Stimulated activated CD4-positive, alpha-beta T cell treated with anti-CD3 and anti-CD28 coated beads, Interleukin-2, amount 100 ng/mL, for 24 hours (primary cell): Measurements from ENCODE around the gene PTPRG.

Source experiments
- DNase-seq, 2 donors: peaks; one replicate each; pipeline ENCODE4 v3.0.0-alpha.2; 2020

The PTPRG gene

GRCh38 chr3:62252438-62253157, 691.2 kb downstream of the PTPRG start:
- no peak for DNase-seq

GRCh38 chr3:62253971-62254370, 692.6 kb downstream of the PTPRG start:
- DNase-seq: no peak

GRCh38 chr3:62255758-62256157, 694.4 kb downstream of the PTPRG start:
- no peak for DNase-seq

GRCh38 chr3:62259924-62260323, 698.6 kb downstream of the PTPRG start:
- DNase-seq: no peak

GRCh38 chr3:62260655-62261054, 699.3 kb downstream of the PTPRG start:
- no peak for DNase-seq

- DNase-seq: no peak
Observed at GRCh38 chr3:62261121-62261520, 699.8 kb downstream of the PTPRG start.

- no peak for DNase-seq
Observed at GRCh38 chr3:62261736-62262135, 700.4 kb downstream of the PTPRG start.

- no peak for DNase-seq
Observed at GRCh38 chr3:62265528-62265927, 704.2 kb downstream of the PTPRG start.

- no peak for DNase-seq
Observed at GRCh38 chr3:62266668-62267283, 705.4 kb downstream of the PTPRG start.

GRCh38 chr3:62276658-62277180, 715.3 kb downstream of the PTPRG start:
- no peak for DNase-seq

- no peak for DNase-seq
Observed at GRCh38 chr3:62277450-62277849, 716.1 kb downstream of the PTPRG start.

- no peak for DNase-seq
Observed at GRCh38 chr3:62277986-62278385, 716.6 kb downstream of the PTPRG start.

GRCh38 chr3:62281726-62282125, 720.4 kb downstream of the PTPRG start:
- no peak for DNase-seq

- no peak for DNase-seq
Observed at GRCh38 chr3:62284442-62284841, 723.1 kb downstream of the PTPRG start.

GRCh38 chr3:62287392-62287927, 726.1 kb downstream of the PTPRG start:
- DNase-seq: no peak

GRCh38 chr3:62289922-62290321, 728.6 kb downstream of the PTPRG start:
- no peak for DNase-seq

GRCh38 chr3:62293051-62293780, 731.8 kb downstream of the PTPRG start:
- DNase-seq: no peak

- DNase-seq: no peak
Observed at GRCh38 chr3:62295571-62295970, 734.2 kb downstream of the PTPRG start.

GRCh38 chr3:62300617-62301016, 739.2 kb downstream of the PTPRG start:
- no peak for DNase-seq

- DNase-seq: no peak
Observed at GRCh38 chr3:62312201-62312600, 750.8 kb downstream of the PTPRG start.

- DNase-seq: no peak
Observed at GRCh38 chr3:62316525-62316924, 755.2 kb downstream of the PTPRG start.

GRCh38 chr3:62318365-62318751, 757.0 kb downstream of the PTPRG start:
- no peak for DNase-seq

- peak; percentile 70 to 80 for DNase-seq
Observed at GRCh38 chr3:62318752-62319569, 757.6 kb downstream of the PTPRG start.
